Glutamatergic neuron (in vitro differentiated cells): ENCODE measurements around the gene N4BP2L2. TPM values are rescaled to one million over a fixed set of nuclear protein-coding genes. Genes with fewer than 3 reads are reported as not detected.

Experiments
- DNase-seq: peaks from one replicate; pipeline ENCODE4 v3.0.0; 2022
- H3K27ac Mint-ChIP-seq: one replicate; pipeline ENCODE4 v1.8.0; 2020; ENCODE audit warnings: mild to moderate bottlenecking, mixed read lengths, inconsistent platforms; ENCODE audit not compliant: unreplicated experiment
- H3K27me3 Mint-ChIP-seq: one replicate; pipeline ENCODE4 v1.8.0; 2020; ENCODE audit warnings: mild to moderate bottlenecking, moderate library complexity, mixed read lengths, inconsistent platforms; ENCODE audit not compliant: unreplicated experiment
- H3K36me3 Mint-ChIP-seq: one replicate; pipeline ENCODE4 v1.8.0; 2020; ENCODE audit warnings: mild to moderate bottlenecking, mixed read lengths, inconsistent platforms; ENCODE audit not compliant: unreplicated experiment
- H3K4me1 Mint-ChIP-seq: one replicate; pipeline ENCODE4 v1.8.0; 2020; ENCODE audit warnings: mild to moderate bottlenecking, low read depth, mixed read lengths, inconsistent platforms; ENCODE audit not compliant: unreplicated experiment
- H3K4me3 Mint-ChIP-seq: one replicate; pipeline ENCODE4 v1.8.0; 2020; ENCODE audit warnings: mild to moderate bottlenecking, mixed read lengths, inconsistent platforms; ENCODE audit not compliant: unreplicated experiment
- H3K9me3 Mint-ChIP-seq: one replicate; pipeline ENCODE4 v1.8.0; 2020; ENCODE audit warnings: mild to moderate bottlenecking, moderate library complexity, mixed read lengths, inconsistent platforms; ENCODE audit not compliant: unreplicated experiment
- CTCF ChIP-seq: fragments of 200-600 bp; sonication (generic); IDR thresholded peaks from one replicate; pipeline ENCODE4 v1.5.0; 2021; ENCODE audit not compliant: partially characterized antibody, unreplicated experiment
- total RNA-seq: library from RNA; stranded (reverse); fragmentation: NEBNext Ultra II Directional; extraction: Animal tissue kit (Norgen Biotek cat#: 25700); gene quantifications from one replicate; pipeline ENCODE4 v1.2.1, GENCODE V29; 2021; ENCODE audit not compliant: unreplicated experiment

The N4BP2L2 gene
- total RNA-seq, 1 donor from 2014 or later, result 129 TPM

GRCh38 chr13:32432856-32433255 is 105.7 kb downstream of the N4BP2L2 start:
- Mint-ChIP-seq H3K27ac (no peak overlapping the region), H3K4me3 (no peak overlapping the region), H3K9me3 (no peaks in the 10 kb centered on the region), H3K36me3 (no peaks in the 10 kb centered on the region), H3K27me3 (peaks cover 1% of the 10 kb centered on the region), H3K4me1 (peaks cover 1% of the 10 kb centered on the region)
- no peak for TF ChIP-seq CTCF
- no peak for DNase-seq

GRCh38 chr13:32431361-32431760 is 107.2 kb downstream of the N4BP2L2 start:
- Mint-ChIP-seq H3K36me3 (peaks cover 1% of the 10 kb centered on the region), H3K4me3 (no peak overlapping the region), H3K27ac (no peak overlapping the region), H3K9me3 (no peaks in the 10 kb centered on the region), H3K4me1 (peaks cover 2% of the 10 kb centered on the region), H3K27me3 (peaks cover 4% of the 10 kb centered on the region)
- DNase-seq, result no peak
- TF ChIP-seq CTCF, result no peak

DNA sequence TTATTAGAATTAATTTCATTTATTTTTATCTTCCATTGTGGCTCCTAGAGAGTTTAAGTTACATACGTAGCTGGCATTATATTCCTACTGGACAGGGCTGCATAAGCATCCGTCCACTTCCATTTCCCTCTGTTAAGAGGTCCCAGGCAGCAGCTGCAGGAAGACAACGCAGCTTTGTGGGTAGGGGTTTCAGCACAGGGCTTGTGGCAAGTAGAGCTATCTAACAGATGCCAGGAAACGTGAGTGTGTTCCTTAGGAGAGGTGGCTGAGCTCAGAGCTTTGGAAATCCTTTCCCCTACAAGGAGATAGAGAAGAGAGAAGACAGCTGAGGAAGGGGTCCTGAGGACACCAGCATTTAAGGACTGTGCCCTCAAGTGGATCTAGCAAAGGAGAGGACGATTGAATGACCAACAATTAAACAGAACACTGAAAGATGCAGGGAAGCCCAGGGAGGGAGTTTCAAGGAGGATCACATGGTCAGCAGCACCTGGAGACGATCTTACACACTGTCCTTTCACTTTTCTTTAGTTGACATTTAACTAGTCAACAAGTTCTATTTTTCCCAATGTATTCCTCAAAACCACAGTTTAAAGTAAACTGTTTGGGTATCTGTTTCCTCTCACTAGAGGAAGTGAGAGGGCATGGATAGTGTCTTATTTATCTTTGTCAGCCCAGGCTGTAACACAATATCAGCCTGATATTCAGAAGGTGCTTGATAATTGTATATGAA is 108.4 kb downstream of the N4BP2L2 start:
- Mint-ChIP-seq H3K4me3 (no peak overlapping the region), H3K27me3 (peaks cover 11% of the 10 kb centered on the region), H3K9me3 (peaks cover 5% of the 10 kb centered on the region), H3K36me3 (peaks cover 7% of the 10 kb centered on the region), H3K4me1 (peaks cover 7% of the 10 kb centered on the region), H3K27ac (no peak overlapping the region)
- TF ChIP-seq CTCF, result no peak
- DNase-seq, result no peak

GRCh38 chr13:32429433-32429909 is 109.1 kb downstream of the N4BP2L2 start:
- Mint-ChIP-seq H3K9me3 (peaks cover 5% of the 10 kb centered on the region), H3K27me3 (peaks cover 13% of the 10 kb centered on the region), H3K4me3 (no peak overlapping the region), H3K36me3 (peaks cover 7% of the 10 kb centered on the region), H3K27ac (no peak overlapping the region), H3K4me1 (peaks cover 7% of the 10 kb centered on the region)
- TF ChIP-seq CTCF, result no peak
- no peak for DNase-seq
